IMR-90 (cell line): ENCODE results near the gene TMBIM6.

Experiments
- CEBPB ChIP-seq: IDR thresholded peaks from 2 replicates; pipeline ENCODE4 v1.6.1; 2012; ENCODE audit warnings: low read depth, low read length, improper control_type of control experiment
- CTCF ChIP-seq: conservative IDR thresholded peaks from 2 replicates; pipeline ENCODE4 v1.5.1; 2012; ENCODE audit warnings: mild to moderate bottlenecking, low read depth, low read length, improper control_type of control experiment
- POLR2A ChIP-seq: IDR thresholded peaks from 2 replicates; pipeline ENCODE4 v1.6.1; 2012; ENCODE audit warnings: mild to moderate bottlenecking, low read depth, low read length
- RFX5 ChIP-seq: IDR thresholded peaks from 2 replicates; pipeline ENCODE4 v1.8.0; 2012; ENCODE audit warnings: low read depth, mild to moderate bottlenecking, low read length, moderate library complexity

GRCh38 chr12:49744363-49744885 lies 3.1 kb downstream of the TMBIM6 start:
- no peak for TF ChIP-seq CTCF
- no peak for TF ChIP-seq POLR2A
- no peak for TF ChIP-seq RFX5
- TF ChIP-seq CEBPB, result no peak
